ENCODE measurements around the gene CCDC12. TPM values are rescaled to one million over a fixed set of nuclear protein-coding genes. Genes with fewer than 3 reads are reported as not detected.

CCDC12 gene
- total and polyA plus RNA-seq, 2 of the 13 experiments (the other 11 are each of a cell fraction or from before 2014, with no cell fraction given): 30.1 to 49.5 TPM

DNA sequence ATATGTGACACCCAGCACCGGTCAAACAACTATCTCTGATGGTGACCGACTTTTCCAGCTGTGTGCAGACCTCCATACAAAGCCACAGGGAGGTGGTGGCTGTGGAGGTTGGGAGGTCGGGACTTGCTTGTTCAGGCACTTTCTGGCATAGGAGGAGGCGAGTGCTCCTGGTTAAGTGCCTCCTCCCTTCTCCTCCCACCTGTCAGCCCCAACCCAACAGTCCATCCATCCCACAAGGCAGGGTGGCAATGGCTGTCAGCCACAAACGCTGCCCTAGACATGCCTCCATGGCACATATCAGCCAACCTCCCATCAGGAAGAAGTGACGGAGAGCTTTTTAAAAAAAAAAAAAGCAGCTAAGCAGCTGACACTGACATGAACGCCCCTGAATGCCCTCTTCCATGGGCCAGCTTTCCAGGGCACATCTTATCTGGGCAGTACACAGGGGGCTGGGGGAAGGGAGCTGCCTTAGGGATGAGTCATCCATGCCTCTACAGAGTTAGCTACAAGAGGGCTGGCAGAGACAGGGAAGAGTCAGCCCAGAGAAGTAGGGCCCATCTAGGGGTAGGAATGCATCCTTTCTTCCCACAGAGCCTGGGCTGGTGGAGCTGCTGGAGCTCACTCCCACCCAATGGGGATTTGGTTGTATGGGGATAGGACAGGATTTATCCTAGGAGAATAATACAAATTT lies 41.2 kb downstream of the CCDC12 start (continued):
- TF ChIP-seq, protein P1, sequence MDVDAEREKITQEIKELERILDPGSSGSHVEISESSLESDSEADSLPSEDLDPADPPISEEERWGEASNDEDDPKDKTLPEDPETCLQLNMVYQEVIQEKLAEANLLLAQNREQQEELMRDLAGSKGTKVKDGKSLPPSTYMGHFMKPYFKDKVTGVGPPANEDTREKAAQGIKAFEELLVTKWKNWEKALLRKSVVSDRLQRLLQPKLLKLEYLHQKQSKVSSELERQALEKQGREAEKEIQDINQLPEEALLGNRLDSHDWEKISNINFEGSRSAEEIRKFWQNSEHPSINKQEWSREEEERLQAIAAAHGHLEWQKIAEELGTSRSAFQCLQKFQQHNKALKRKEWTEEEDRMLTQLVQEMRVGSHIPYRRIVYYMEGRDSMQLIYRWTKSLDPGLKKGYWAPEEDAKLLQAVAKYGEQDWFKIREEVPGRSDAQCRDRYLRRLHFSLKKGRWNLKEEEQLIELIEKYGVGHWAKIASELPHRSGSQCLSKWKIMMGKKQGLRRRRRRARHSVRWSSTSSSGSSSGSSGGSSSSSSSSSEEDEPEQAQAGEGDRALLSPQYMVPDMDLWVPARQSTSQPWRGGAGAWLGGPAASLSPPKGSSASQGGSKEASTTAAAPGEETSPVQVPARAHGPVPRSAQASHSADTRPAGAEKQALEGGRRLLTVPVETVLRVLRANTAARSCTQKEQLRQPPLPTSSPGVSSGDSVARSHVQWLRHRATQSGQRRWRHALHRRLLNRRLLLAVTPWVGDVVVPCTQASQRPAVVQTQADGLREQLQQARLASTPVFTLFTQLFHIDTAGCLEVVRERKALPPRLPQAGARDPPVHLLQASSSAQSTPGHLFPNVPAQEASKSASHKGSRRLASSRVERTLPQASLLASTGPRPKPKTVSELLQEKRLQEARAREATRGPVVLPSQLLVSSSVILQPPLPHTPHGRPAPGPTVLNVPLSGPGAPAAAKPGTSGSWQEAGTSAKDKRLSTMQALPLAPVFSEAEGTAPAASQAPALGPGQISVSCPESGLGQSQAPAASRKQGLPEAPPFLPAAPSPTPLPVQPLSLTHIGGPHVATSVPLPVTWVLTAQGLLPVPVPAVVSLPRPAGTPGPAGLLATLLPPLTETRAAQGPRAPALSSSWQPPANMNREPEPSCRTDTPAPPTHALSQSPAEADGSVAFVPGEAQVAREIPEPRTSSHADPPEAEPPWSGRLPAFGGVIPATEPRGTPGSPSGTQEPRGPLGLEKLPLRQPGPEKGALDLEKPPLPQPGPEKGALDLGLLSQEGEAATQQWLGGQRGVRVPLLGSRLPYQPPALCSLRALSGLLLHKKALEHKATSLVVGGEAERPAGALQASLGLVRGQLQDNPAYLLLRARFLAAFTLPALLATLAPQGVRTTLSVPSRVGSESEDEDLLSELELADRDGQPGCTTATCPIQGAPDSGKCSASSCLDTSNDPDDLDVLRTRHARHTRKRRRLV (CRISPR knock-in tag; IDR thresholded peaks at IDR 0.05): no peak
- TF ChIP-seq ZNF746 (CRISPR knock-in tag; IDR thresholded peaks at IDR 0.05): no peak
- no peak for TF ChIP-seq ZBTB20 (CRISPR knock-in tag; IDR thresholded peaks at IDR 0.05; ENCODE audit: borderline replicate concordance, low read depth)
- TF ChIP-seq JUNB (CRISPR knock-in tag; IDR thresholded peaks at IDR 0.05; ENCODE audit: borderline replicate concordance): peak; percentile 93; the same call in 1 of the 2 replicates

DNA sequence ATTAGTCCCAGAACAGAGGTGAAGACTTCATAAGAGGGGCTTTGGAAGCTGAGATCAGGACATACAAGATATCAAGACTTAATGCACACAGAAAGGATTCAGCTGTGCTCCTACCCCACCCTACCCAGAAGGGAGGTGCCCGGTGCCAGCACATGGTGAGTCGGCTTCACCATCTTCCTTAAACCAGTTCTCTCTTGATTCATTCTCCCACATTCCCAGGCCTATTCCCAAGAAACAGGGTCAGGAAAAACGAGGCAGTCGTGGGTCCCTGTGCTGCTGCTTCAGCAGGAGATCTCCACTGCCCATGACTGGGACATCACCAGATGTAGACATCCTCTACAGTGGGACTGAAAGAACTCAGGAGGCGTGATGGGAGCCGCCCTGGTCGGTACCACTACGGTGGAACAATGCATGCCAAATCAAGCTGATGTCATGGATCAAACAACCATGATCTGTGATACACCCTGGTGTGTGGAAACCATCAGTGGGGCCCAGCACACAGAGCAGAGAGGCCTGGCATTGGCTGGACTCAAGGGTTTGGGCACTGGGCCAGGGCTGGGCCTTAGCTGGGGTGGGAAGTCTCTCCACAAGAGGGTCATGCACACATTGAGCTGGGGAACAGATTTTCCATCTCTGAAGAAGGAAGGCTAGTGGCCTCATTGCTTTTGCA lies 41.9 kb downstream of the CCDC12 start:
- no TSS peak for BruUV-seq (replicated peaks)
- H3K27me3 ChIP-seq (ENCODE audit: control insufficient read depth in 1 of 2, insufficient read depth in 2 of 2, low read length in 2 of 2): no peaks in the 10 kb centered on the region
- no peak overlapping the region for H2AFZ ChIP-seq (ENCODE audit: low read length)
- no peaks in the 10 kb centered on the region for H3K9me3 ChIP-seq (ENCODE audit: low read length)
- H3K9ac ChIP-seq (ENCODE audit: insufficient read depth, low read depth, low read length): no peak overlapping the region
- ATAC-seq: no peak
- FAIRE-seq: no peak
- in situ Hi-C loops (cut with HindIII; ENCODE audit: extremely low pct_ligation_motif_present, low pct_unique_long_range_greater_than_20kb): loop anchor here (5.0 kb wide), 1 partner anchor 48 kb away; no protein-coding TSS in a partner anchor
- H3K4me1 ChIP-seq (ENCODE audit: insufficient read depth, low read length): peaks cover 88% of the 10 kb centered on the region
- WGBS (ENCODE audit: low lambda C conversion rate): 96% methylated on average over 8 of the region's 8 CpGs
- H3K4me2 ChIP-seq (ENCODE audit: low read depth, low read length): no peak overlapping the region
- H3K4me3 ChIP-seq (replicated peaks in 1 of 3; ENCODE audit: insufficient read depth in 1 of 3, low read depth in 2 of 3, low read length in 3 of 3): no peak overlapping the region
- peaks cover 64% of the 10 kb centered on the region for H3K79me2 ChIP-seq (ENCODE audit: insufficient read depth, low read length)
- ChIA-PET POLR2A (interaction anchor here (0.9 to 2.2 kb wide), 8 partner anchors 9 to 58 kb away, joined by 3 to 19 read pairs (median 5); partner anchors contain the start of genes CCDC12 and NBEAL2), CTCF (ENCODE audit: low intra/inter-chr PET ratio, low total read pairs) (interaction anchor here (1.2 kb wide), 1 partner anchor 11 kb away, joined by 3 read pairs; no protein-coding TSS in a partner anchor)
- DNase-seq (ENCODE audit: low spot score): no peak
- intact Hi-C loops (cut with micrococcal nuclease; ENCODE audit: unreplicated experiment): no loop called here
- TF ChIP-seq AGO2 (optimal IDR thresholded peaks at IDR 0.05; ENCODE audit: low read depth, low read length): peak; percentile 20
- no peak for TF ChIP-seq FOXO1 (CRISPR knock-in tag; IDR thresholded peaks at IDR 0.05)
- peaks cover 15 to 54% of the 10 kb centered on the region in 2 experiments for H3K36me3 ChIP-seq (replicated peaks in 1 of 2; ENCODE audit: control insufficient read depth in 1 of 2, insufficient read depth in 2 of 2, low read length in 2 of 2)
- H4K20me1 ChIP-seq (ENCODE audit: insufficient read depth, low read length): peaks cover 28% of the 10 kb centered on the region
- H3K27ac ChIP-seq (ENCODE audit: extremely low read length, insufficient read depth, low read length): peak overlapping the region; percentile 12
